Upper lobe of left lung (tissue), 6 donors: ENCODE data around the gene UBE4A. TPM values are rescaled to one million over a fixed set of nuclear protein-coding genes. Genes with fewer than 3 reads are reported as not detected.

ENCODE experiments used
- ATAC-seq, 2 donors: fragments of 200-7000 bp; cut with Tn5 transposase; one replicate each; pipeline ENCODE4 v1.9.1; 2022; ENCODE audit warnings: mild to moderate bottlenecking in 2 of 2, moderate library complexity in 2 of 2; ENCODE audit not compliant: low FRiP score in 2 of 2
- DNase-seq, 2 donors: peaks; one replicate each; pipeline ENCODE4 v3.0.0-alpha.2; 2019 to 2020
- H3K27ac ChIP-seq, 4 donors: fragments of 200-600 bp; sonication (generic); one replicate each; pipeline ENCODE4 v1.5.1; 2016 to 2019
- H3K27me3 ChIP-seq, 4 donors: fragments of 200-600 bp; sonication (generic); one replicate each; pipeline ENCODE4 v1.5.1; 2017 to 2019
- H3K36me3 ChIP-seq, 4 donors: fragments of 200-600 bp; sonication (generic); one replicate each; pipeline ENCODE4 v1.5.1; 2016 to 2019
- H3K4me1 ChIP-seq, 4 donors: fragments of 200-600 bp; sonication (generic); one replicate each; pipeline ENCODE4 v1.5.1; 2018 to 2019
- H3K4me3 ChIP-seq, 4 donors: fragments of 200-600 bp; sonication (generic); one replicate each; pipeline ENCODE4 v1.5.1; 2017 to 2019; ENCODE audit warnings: mild to moderate bottlenecking in 2 of 4, moderate library complexity in 1 of 4
- H3K9me3 ChIP-seq, 4 donors: fragments of 200-600 bp; sonication (generic); one replicate each; pipeline ENCODE4 v1.5.1; 2018 to 2019
- CTCF ChIP-seq, 6 experiments: fragments of 450-650 bp in 4 of 6; fragments of 200-600 bp in 2 of 6; sonication (generic) in 2 of 6; IDR thresholded peaks; one replicate each; pipeline ENCODE4 v1.5.1; 2016 to 2019; ENCODE audit warnings: antibody characterized with exemption in 6 of 6
- EP300 ChIP-seq, 4 donors: sonication (generic); formaldehyde crosslinking; IDR thresholded peaks; one replicate each; pipeline ENCODE4 v1.5.1; 2017; ENCODE audit warnings: antibody characterized with exemption in 4 of 4, control low read depth in 2 of 4
- POLR2A ChIP-seq, 4 donors: fragments of 450-650 bp; IDR thresholded peaks; one replicate each; pipeline ENCODE4 v1.5.1; 2016 to 2017; ENCODE audit warnings: antibody characterized with exemption in 4 of 4, mild to moderate bottlenecking in 2 of 4
- POLR2AphosphoS5 ChIP-seq, 2 donors: sonication (generic); formaldehyde crosslinking; IDR thresholded peaks; one replicate each; pipeline ENCODE4 v1.5.1; 2017; ENCODE audit warnings: antibody characterized with exemption in 2 of 2
- WGBS, 2 donors: methylation state at CpG; one replicate each; pipeline ENCODE4 v1.1.5; 2017 to 2018; 5-methylcytosine and 5-hydroxymethylcytosine counted together
- total RNA-seq, 6 donors: library from RNA; depleted of rRNA in 4 of 6; stranded (reverse); fragments of >200 nt in 4 of 6; gene quantifications; one replicate each; pipeline versions ENCODE4 v1.1.0 to v1.2.1, GENCODE V29; 2016 to 2021
- donor health status: DM: no; HTN: no; CAD: no; lungs with moderate emphysema.
- donor health status: DM: no; HTN: yes; CAD: no; lungs with severe emphysema.

Gene UBE4A
- total RNA-seq, 6 donors from 2014 or later, result 22.5 to 49.2 (median 38.2) TPM

- no peak overlapping the region for H3K27ac ChIP-seq
- H3K36me3 ChIP-seq, result peaks cover 84 to 100% (median 90%) of the 10 kb centered on the region in 4 donors
- no peaks in the 10 kb centered on the region for H3K4me1 ChIP-seq
- ATAC-seq, result no peak
- no peaks in the 10 kb centered on the region for H3K9me3 ChIP-seq
- H3K27me3 ChIP-seq, result no peaks in the 10 kb centered on the region
- no peak for TF ChIP-seq POLR2A (IDR thresholded peaks at IDR 0.05)
- no peak for TF ChIP-seq EP300 (IDR thresholded peaks at IDR 0.05)
- TF ChIP-seq POLR2AphosphoS5 (IDR thresholded peaks at IDR 0.05), result no peak
- no peak for TF ChIP-seq CTCF (IDR thresholded peaks at IDR 0.05)
- H3K4me3 ChIP-seq, result no peak overlapping the region
- no peak for DNase-seq
- 90 to 97% methylated on average over 5 of the region's 5 CpGs for WGBS, 2 donors
These were observed 14.5 kb downstream of the UBE4A start for GRCh38 chr11:118373871-118374270.

- no peak overlapping the region for H3K27ac ChIP-seq
- H3K4me3 ChIP-seq, result no peak overlapping the region
- no peaks in the 10 kb centered on the region for H3K9me3 ChIP-seq
- peaks cover 79 to 100% (median 90%) of the 10 kb centered on the region in 4 donors for H3K36me3 ChIP-seq
- DNase-seq (no peak), ATAC-seq (no peak)
- no peaks in the 10 kb centered on the region for H3K4me1 ChIP-seq
- H3K27me3 ChIP-seq, result no peaks in the 10 kb centered on the region
- TF ChIP-seq POLR2A (IDR thresholded peaks at IDR 0.05) (no peak), EP300 (IDR thresholded peaks at IDR 0.05) (no peak), CTCF (IDR thresholded peaks at IDR 0.05) (no peak)
- 78 to 85% methylated on average over 3 of the region's 3 CpGs for WGBS, 2 donors
These were observed 15.3 kb downstream of the UBE4A start for GRCh38 chr11:118374729-118375128.

- Histone ChIP-seq H3K27me3 (no peaks in the 10 kb centered on the region), H3K36me3 (peaks cover 68 to 100% (median 87%) of the 10 kb centered on the region in 4 donors), H3K4me1 (no peaks in the 10 kb centered on the region), H3K9me3 (no peaks in the 10 kb centered on the region), H3K27ac (no peak overlapping the region), H3K4me3 (no peak overlapping the region)
- TF ChIP-seq POLR2AphosphoS5 (IDR thresholded peaks at IDR 0.05), result no peak
- TF ChIP-seq CTCF (IDR thresholded peaks at IDR 0.05), result no peak
- no peak for TF ChIP-seq POLR2A (IDR thresholded peaks at IDR 0.05)
- no peak for TF ChIP-seq EP300 (IDR thresholded peaks at IDR 0.05)
- DNase-seq (no peak), ATAC-seq (no peak)
These were observed 16.6 kb downstream of the UBE4A start for GRCh38 chr11:118375978-118376377.

GRCh38 chr11:118379497-118379896 lies 20.1 kb downstream of the UBE4A start:
- Histone ChIP-seq H3K27ac (no peak overlapping the region), H3K9me3 (no peaks in the 10 kb centered on the region), H3K4me3 (no peak overlapping the region), H3K4me1 (no peaks in the 10 kb centered on the region), H3K27me3 (no peaks in the 10 kb centered on the region), H3K36me3 (peaks cover 51 to 100% (median 88%) of the 10 kb centered on the region in 4 donors)
- 90 to 96% methylated on average over 4 of the region's 4 CpGs for WGBS, 2 donors
- ATAC-seq (no peak), DNase-seq (no peak)
- TF ChIP-seq EP300 (IDR thresholded peaks at IDR 0.05), result no peak
- no peak for TF ChIP-seq POLR2AphosphoS5 (IDR thresholded peaks at IDR 0.05)

GRCh38 chr11:118380571-118380970 lies 21.2 kb downstream of the UBE4A start:
- no peak overlapping the region for H3K4me3 ChIP-seq
- TF ChIP-seq EP300 (IDR thresholded peaks at IDR 0.05), result no peak
- TF ChIP-seq POLR2AphosphoS5 (IDR thresholded peaks at IDR 0.05), result no peak
- TF ChIP-seq POLR2A (IDR thresholded peaks at IDR 0.05), result no peak
- TF ChIP-seq CTCF (IDR thresholded peaks at IDR 0.05), result no peak

More at GRCh38 chr11:118380571-118380970, 21.2 kb downstream of the UBE4A start:
- no peak for DNase-seq
- no peak for ATAC-seq
- Histone ChIP-seq H3K4me1 (no peaks in the 10 kb centered on the region), H3K9me3 (no peaks in the 10 kb centered on the region), H3K36me3 (peaks cover 53 to 100% (median 87%) of the 10 kb centered on the region in 4 donors), H3K27me3 (no peaks in the 10 kb centered on the region), H3K27ac (no peak overlapping the region)
